Activated CD4-positive, alpha-beta T cell treated with anti-CD3 and anti-CD28 coated beads for 1 hour (primary cell): ENCODE measurements around the gene PIP5K1C.

Source experiments
- DNase-seq: peaks from one replicate; pipeline ENCODE4 v3.0.0-alpha.2; 2020

Gene PIP5K1C

DNA sequence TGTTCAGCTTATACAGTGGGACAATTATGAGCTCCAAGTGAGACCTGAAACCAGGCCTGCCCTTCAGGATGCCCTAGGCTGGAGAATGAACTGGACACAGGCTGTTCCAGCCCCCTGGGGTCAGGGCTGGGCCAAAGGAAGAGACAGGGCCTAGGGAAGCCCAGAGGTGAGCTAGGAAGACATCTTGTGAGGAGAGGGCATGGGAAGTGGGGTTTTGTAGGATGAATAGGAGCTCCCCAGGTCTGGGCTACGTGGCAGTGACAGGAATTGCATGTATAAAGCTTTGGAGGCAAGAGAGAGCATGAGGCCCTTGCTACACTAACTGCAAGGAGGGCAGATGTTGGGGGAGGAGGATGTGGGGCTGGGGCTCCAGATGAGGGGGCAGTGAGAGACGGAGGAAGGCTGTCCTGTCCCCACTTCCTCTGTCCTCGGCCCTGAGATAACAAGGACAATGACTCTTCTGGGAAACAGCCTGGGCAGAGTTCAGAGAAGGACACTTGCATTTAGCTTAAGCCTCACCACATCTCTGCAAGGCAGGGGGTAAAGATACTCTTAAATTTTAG lies 92.1 kb downstream of the PIP5K1C start:
- DNase-seq = no peak

DNA sequence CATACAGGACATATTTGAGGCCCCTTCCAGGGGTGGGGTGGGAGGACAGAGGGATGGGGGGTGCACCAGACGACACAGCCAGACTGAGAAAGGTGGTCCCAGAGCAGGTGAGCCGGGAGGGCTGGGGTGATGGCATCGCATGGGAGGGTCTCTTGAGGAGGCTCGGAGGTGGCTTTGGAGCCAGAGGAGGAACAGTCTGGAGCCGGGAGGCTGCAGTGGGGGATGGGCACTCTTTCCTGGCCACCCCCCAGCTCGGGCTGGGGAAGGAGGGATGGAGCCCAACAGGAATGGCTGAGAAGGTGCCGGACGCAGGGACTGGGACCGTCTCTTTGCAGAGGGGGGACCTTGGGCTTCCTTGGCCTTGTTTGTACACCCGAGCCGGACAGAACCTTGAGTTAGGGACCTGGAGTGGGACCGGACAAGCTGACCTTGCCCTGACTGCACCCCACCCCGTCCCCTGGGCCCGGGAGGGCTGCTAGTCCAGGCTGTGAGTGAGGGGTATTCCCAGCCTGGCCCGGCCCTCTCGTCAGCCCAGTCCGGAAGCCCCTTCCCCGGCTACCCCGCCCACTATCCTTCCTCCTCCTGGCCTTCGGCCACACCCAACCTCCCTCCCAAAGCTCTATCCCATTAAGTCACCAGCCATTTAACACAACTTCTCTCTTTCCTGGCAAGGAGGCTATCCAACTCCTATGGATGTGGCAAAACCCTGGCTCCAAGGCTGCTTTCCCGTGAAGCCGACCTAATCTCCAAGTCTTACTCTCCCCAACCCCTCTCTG lies 92.8 kb downstream of the PIP5K1C start:
- DNase-seq = no peak

DNA sequence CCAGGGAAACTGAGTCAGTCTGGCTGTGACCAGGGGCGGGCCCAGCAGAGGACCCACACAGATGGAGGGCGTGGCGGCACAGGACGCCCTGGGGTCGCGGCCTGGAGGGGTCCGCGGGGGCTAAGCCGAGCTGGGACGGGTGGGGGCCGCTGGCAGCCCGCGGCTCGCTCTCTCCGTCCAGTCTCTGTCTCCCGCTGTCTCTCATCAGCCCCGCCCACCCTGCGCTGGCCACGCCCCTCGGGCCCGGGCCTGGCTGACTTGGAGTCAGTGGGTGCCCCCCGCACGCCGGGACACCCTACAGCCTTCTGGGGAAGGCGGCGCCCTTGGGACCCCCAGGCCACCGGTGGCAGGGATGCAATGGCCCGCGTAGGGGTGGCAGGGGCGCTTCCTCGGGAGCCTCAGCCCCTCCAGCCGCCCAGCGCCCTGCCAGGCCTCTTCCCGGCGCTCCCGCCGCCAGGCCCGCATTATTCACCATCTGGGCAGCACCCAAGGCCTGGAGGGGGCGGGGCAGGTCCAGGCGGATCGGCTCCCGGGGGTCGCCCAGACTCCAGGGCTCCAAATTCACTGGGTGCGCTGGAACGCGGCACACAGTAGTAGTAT lies 93.5 kb downstream of the PIP5K1C start, which contains the start of gene TBXA2R:
TBXA2R (minus strand) TSS at position 186 of the 600 bp plus-strand sequence. CDS start 6,241 bp downstream, outside the sequence.
- DNase-seq = no peak

DNA sequence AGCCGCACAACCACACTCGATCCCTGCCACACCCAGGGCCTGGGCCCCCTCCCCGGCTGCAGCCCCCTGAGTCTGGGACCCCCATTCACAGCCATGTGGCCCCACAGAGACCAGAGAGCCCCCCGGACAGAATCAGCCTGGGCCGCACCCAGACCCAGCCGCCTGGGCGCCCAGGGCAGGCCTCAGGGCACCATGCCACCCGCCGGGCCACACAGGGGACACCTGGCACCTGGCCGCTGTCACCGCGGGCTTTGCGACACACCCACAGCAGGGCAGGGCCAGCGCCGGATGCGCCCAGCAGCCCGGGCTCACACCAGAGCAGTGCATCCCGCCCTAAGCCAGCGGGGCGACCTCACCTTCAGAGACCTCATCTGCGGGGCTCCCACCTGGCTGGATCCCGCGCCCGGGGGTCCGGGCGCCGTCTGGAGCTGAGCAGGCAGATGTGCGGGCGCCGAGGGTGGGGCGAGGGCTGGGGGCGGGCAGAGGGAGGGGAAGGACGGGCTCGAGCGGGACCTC lies 94.0 kb downstream of the PIP5K1C start:
- no peak for DNase-seq

DNA sequence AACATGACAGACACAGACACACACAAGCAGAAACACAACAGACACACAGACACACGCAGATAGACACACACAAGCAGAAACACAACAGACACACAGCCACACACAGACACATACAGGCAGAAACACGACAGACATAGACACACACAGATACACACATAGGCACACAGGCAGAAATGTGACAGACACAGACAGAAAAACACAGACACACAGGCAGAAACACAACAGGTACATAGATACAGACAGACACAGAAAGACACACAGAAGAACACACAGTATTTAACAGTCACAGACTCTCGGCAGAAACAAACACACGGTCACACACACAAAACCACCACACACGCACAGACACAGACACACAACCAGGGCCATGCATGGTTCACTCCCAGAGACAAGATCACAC lies 94.5 kb downstream of the PIP5K1C start:
- no peak for DNase-seq

DNA sequence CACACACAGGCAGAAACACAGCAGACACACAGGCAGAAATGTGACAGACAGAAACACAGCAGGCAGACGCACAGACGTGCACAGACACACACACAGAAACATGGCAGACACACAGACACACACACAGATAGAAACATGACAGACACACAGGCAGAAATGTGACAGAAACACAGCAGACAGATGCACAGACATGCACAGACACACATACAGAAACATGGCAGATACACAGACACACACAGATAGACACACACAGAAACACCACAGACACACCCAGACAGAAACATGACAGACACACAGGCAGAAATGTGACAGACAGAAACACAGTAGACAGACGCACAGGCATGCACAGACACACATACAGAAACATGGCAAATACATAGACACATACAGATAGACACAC lies 94.9 kb downstream of the PIP5K1C start:
- DNase-seq = no peak

DNA sequence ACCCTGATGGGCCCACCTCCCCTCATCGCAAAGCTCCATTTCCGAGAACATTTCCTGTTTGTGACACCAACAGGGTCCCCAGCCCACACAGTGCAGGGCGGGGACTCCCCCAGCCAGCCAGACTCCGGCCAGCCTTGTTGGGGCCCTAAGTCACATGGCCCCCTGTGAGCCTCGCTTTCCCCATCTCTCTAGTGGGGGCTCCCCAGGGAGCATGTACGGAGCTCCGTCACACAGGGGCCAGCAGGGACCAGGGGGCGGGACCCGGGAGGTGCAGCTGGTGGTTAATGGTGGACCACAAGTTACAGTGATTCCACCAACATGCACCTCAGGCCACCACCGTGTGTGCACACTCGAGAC lies 95.3 kb downstream of the PIP5K1C start:
- DNase-seq = no peak

DNA sequence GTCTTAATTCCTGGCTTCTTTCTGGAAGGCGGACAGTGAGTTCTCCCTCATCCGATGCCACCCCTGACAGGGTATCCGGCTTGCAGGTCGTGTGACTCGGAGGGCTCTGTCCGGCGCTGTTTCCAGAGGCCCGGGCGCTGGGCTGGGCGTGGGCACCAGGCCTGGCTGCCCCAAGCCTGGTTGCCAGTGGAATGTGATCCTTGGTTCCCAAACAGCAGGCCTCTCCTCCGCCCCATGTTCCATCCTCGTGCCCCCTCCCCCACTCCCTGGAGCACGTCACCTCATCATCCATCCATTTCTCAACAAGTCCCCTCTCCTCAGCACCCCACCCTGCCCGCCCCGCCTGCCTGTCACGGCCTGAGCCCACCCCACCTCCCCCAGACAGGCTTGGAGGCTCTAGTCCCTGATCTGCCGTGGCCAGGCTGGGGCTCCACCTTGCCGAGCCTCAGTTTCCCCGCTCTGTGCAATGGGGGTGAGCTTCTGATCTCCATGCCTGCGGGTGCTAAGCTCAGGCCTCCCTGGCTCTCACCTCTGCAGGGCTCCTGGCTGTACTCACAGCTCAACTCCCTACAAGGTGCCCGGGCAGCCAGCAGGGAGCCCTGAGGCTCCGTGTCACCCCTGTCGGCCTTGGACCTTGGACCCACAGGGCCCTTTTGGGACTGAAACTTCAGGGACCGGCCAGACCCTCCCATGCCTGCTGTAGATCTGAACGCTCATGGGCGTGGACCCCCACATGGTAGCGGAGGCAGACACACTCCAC lies 95.9 kb downstream of the PIP5K1C start:
- DNase-seq = no peak

DNA sequence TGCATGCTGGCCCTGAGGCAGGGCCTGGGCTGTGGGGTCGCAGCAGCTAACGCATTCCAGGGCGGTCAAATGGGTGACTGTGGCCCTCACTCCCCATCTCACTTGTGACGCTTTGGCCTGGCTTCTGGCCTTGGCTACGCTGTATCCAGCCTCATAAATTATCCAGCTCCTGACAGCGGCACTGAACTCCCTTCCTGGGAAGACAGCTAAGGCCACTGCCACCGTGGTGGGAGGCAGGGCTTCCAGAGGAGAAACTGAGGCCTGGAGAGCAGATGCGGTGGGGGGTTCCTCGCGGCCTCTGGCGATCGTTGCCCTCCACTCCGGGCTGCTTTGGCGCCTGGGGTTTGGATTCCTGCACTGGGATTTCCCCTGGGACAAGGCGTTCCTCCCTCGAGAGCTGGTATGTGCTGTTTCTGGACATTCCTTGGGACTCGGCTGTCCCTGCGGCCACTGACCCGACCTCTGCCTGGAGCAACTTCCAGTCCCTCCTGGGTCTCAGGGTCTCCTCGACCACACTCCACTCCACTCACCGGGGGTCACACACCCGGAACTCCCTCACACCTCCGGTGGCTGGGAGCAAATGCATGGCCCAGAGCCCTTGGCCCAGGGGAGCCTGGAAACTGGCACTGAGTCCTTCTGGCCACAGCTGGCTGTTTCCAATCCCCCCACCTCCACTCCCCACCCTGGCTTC lies 97.0 kb downstream of the PIP5K1C start:
- DNase-seq = no peak

DNA sequence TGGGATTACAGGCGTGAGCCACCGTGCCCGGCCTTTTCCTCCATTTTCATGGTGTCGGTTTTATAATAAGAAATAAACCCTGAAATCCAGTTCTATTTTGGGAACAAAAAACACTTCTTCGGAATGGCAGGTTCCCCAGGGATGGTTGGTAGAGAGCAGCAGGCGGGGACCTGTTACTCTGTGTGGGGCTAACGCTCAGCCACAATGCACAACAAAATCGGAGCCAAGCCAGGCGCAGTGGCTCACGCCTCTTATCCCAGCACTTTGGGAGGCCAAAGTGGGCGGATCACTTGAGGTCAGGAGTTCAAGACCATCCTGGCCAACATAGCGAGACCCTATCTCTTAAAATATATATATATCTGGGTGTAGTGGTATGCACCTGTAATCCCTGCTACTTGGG lies 99.2 kb downstream of the PIP5K1C start:
- DNase-seq = no peak

DNA sequence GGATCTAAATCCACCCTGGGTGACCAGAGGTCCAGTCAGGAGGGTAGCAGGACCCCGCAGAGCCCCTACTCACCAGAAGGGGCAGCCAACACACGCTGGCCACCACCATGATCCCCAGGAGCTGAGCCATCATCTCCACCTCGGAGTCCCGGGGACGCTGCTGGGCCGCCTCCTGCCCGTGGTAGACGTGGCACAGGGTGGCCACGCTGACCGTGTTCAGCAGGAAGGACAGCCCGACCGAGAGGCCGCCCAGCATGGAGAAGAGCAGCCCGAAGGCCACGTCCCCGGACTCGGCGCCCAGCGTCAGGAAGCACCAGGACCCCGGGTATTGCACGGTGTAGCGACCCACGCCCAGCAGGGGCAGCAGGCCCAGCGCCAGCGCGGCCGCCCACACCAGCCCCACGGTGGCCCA lies 100.5 kb downstream of the PIP5K1C start:
- no peak for DNase-seq

DNA sequence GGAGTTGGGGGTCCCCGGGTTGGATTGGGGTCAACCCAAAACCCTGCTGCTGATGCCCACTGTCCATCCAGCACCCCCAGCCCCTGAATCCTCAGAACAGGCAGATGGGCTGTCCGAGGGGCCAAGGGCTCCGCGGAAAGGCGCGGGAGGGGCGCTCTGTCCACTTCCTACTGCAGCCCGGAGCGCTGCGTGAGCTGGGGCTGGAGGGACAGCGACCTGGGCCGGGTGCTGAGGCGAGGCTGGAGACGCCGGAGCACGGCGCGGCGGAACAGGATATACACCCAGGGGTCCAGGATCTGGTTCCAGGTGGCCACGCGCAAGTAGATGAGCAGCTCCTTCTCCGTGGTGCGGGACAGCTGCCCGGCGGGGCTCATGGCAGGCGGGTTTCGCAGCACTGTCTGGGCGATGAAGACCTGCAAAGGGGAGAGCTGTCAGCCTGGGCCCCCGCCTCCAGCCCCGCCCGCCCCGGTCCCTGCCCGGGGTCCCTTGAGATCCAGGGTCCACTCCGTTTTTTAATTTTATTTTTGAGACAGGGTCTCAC lies 104.7 kb downstream of the PIP5K1C start:
- no peak for DNase-seq

DNA sequence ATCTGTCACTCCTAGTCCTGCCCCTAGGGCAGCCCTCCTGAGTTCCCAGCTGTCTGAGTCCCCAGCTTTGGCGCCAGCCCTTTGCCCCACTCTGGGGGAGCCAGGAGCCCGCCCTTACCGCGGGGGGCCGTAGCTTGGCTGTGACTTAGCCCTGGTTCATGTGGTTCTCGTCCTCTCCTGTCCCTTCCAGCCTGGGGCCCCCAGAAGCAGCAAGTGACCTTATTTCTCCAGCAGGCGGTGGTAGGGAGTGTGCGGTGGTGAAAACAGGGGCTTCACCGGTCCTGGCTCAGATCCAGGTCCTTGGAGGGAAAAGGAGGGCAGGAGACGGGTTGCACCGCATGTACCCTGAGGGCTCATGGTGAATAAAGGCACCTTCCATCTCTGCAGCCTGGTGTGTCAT lies 107.1 kb downstream of the PIP5K1C start:
- DNase-seq = no peak

DNA sequence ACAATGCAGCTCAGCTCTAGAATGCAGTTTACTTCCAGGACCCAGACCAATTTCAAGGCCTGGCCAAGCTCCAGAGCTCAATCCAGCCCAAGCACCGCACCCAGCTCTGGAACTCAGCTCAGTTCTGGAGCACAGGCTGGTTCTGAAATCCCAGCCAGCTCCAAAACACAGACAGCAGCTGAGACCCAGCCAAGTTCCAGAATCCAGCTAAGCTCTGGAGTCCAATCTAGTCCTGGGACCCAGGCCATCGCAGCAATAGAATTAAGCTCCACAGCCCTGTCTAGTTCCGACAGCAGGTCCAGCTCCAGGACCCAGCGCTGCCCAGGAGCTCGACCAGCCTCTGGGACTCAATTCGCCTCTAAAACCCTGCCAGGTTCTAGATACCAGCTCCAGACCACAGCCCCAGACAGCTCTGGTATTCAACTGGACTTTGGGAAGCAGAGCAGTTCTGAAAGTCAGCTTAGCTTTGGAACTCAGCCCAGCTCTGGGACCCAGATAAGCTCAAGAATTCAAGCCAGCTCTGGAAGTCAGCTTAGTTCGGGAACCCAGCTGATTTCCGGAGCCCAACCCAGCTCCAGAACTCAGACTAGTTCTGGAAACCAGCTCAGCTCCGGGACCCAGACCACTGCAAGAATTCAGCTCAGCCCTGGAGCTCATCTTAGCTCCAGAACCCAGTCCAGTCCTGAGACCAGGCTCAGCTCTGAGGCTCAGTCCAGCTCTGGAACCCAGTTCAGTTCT lies 108.2 kb downstream of the PIP5K1C start:
- DNase-seq = no peak

DNA sequence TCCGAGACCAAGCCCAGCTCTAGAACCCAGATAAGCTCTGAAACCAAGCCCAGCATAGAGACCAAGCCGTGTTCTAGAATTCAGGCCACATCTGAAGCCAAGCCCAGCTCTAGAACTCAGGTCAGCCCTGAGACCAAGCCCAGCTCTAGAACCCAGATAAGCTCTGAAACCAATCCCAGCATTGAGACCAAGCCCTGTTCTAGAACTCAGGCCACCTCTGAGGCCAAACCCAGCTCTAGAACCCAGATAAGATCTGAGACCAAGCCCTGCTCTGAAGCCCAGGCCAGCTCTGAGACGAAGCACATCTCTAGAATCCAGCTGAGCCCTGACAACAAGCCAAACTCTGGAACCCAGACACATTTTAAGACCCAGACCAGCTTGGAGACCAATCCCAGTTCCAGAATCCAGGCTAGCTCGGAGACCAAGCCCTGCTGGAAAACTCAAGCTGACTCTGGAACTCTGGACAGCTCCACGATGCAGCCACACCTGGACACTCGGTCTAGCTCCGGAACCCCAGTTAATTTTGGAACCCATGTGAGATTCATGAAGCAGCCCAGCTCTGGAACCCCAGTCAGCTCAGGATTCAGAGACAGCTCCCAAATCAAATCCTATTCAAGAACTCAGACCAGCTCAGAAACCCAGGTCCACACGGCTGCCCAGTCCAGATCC lies 109.1 kb downstream of the PIP5K1C start:
- no peak for DNase-seq

DNA sequence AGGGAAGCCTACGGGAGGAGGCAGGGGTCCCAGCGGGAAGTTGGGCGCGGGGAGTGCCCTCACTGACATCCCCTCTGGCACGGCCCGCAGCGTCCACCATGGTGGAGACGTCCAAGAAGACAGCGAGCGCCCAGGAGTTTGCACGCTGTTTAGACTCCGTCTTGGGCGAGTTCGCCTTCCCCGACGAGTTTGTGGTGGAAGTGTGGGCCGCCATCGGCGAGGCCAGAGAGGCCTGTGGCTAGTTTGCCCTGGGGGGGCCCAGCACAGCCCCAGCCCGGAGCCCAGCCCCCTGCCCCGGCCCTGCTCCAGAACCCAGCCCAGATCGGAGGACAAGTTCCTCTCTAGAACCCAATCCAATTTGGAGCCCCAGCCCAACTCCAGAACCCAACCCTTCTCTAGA lies 110.3 kb downstream of the PIP5K1C start:
- DNase-seq = no peak

DNA sequence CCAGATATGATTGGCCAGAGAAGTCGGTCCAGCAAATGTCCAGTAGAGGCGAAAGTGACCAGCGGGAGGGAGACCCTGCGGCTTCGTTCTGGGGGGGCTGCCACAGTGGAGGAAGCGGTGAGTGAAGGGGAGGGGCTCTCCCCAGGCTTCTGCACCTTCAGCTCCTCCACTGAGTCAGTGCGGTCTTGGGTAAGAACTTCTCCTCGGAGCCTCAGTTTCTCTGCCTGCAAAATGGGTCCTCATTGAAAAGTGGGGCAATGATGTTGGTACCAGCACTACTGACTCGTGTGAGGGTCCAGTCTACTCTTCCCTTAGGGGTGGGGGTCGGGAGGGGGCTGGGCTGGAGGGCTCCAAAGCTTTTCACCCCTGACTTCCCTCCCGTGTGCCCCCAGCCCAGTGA lies 110.8 kb downstream of the PIP5K1C start:
- no peak for DNase-seq

DNA sequence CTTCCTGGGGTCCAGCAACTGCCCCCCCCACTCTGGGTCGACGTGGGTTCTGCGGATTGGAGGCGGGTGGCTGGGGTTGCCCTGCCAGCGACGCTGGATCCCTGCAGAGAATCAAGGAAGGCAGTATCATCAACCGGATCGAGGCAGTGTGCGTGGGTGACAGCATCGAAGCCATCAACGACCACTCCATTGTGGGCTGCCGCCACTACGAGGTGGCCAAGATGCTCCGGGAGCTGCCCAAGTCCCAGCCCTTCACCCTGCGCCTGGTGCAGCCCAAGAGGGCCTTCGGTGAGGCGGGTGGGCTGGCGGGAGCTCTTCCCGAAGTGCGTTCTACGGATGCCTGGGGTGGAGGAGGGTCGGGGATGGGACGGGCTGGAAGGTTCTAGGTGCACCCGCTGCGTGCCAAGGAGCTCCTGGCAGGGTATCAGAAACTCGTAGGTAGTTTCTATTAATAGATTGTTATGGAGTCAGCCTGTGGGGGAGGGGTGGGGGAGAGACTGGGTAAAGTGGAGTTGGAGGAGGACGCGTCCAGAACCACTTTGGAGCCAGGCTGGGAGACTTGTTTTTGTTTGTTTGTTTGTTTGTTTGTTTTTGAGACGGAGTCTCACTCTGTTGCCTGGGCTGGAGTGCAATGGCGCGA lies 113.4 kb downstream of the PIP5K1C start:
- no peak for DNase-seq

DNA sequence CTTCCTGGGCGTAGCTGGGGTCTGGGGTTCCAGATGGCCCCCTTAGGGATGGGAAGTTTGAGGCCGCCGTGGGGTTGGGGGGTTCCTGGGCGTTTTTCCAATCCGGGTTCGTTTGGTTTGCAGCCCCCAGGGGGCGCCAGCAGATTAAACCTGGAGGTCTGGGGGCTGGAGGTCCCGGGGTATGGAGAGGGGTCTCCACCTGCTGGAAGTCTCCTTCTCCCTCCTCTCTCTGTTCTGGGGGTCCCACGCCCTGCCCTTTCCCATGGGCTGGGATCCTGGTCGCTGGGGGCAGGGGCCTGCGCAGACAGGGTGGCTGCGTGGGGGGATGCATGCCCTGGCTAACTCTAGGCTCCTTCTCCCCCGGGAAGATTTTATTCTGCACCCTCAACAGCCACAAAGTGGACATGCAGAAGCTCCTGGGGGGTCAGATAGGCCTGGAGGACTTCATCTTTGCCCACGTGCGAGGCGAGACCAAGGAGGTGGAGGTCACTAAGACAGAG lies 114.1 kb downstream of the PIP5K1C start:
- DNase-seq = no peak
